GM21423 (cell line): ENCODE data around the gene AQP2.

ENCODE experiments used
- ATAC-seq: cut with Tn5 transposase; IDR thresholded peaks from one replicate; pipeline ENCODE4 v1.9.1; 2021; ENCODE audit warnings: mild to moderate bottlenecking, moderate library complexity; ENCODE audit not compliant: unreplicated experiment

Gene AQP2

GRCh38 chr12:49954863-49955830 is 4.6 kb downstream of the AQP2 start:
- ATAC-seq = no peak

- ATAC-seq = no peak
These were observed 5.5 kb downstream of the AQP2 start for GRCh38 chr12:49955899-49956662.

- no peak for ATAC-seq
These were observed 6.4 kb downstream of the AQP2 start for GRCh38 chr12:49956663-49957569.

- ATAC-seq = no peak
These were observed 7.0 kb downstream of the AQP2 start for GRCh38 chr12:49957570-49957967.

- ATAC-seq = no peak
These were observed 9.3 kb downstream of the AQP2 start for GRCh38 chr12:49959685-49960473.

GRCh38 chr12:49960474-49961110 is 10.1 kb downstream of the AQP2 start:
- no peak for ATAC-seq

GRCh38 chr12:49961111-49961922 is 10.8 kb downstream of the AQP2 start, which contains the start of gene AQP5:
Gene AQP5, plus strand, starts transcription at chr12:49961872. Its CDS starts 146 bp downstream, at chr12:49962018.
- no peak for ATAC-seq

GRCh38 chr12:49961993-49962764 is 11.6 kb downstream of the AQP2 start:
- ATAC-seq = no peak

- ATAC-seq = no peak
These were observed 12.6 kb downstream of the AQP2 start for GRCh38 chr12:49962861-49963765.

- ATAC-seq = no peak
These were observed 13.7 kb downstream of the AQP2 start for GRCh38 chr12:49963976-49964815.

GRCh38 chr12:49964849-49965624 is 14.5 kb downstream of the AQP2 start:
- no peak for ATAC-seq

- ATAC-seq = no peak
These were observed 15.3 kb downstream of the AQP2 start for GRCh38 chr12:49965836-49966235.

GRCh38 chr12:49966511-49967041 is 16.0 kb downstream of the AQP2 start:
- ATAC-seq = no peak

GRCh38 chr12:49967042-49967776 is 16.7 kb downstream of the AQP2 start:
- ATAC-seq = peak; percentile 63
